ENCODE measurements around the gene PLCB4. TPM values are rescaled to one million over a fixed set of nuclear protein-coding genes. Genes with fewer than 3 reads are reported as not detected.

Gene PLCB4
- total RNA-seq, 4 donors from 2014 or later, result 2.3 to 3.9 (median 3.3) TPM

GRCh38 chr20:9329355-9330101 lies 260.6 kb downstream of the PLCB4 start:
- H3K27ac ChIP-seq, result no peak overlapping the region
- in situ Hi-C loops (cut with MboI; ENCODE audit: low sequenced_read_pairs in 4 of 4), result no loop called here
- ATAC-seq (no peak), DNase-seq (no peak)
- no peaks in the 10 kb centered on the region for H3K9me3 ChIP-seq
- no peaks in the 10 kb centered on the region for H3K36me3 ChIP-seq
- no peaks in the 10 kb centered on the region for H3K4me1 ChIP-seq
- intact Hi-C loops (cut with DNase I; ENCODE audit: low total_unique reads), result no loop called here
- TF ChIP-seq CTCF (IDR thresholded peaks at IDR 0.05 in 4 of 5, conservative IDR thresholded peaks at IDR 0.05 in 1 of 5) (no peak), POLR2A (IDR thresholded peaks at IDR 0.05) (no peak)
- no peak overlapping the region for H3K4me3 ChIP-seq
- no peaks in the 10 kb centered on the region for H3K27me3 ChIP-seq

GRCh38 chr20:9330151-9330550 lies 261.3 kb downstream of the PLCB4 start:
- Histone ChIP-seq H3K27me3 (no peaks in the 10 kb centered on the region), H3K9me3 (no peaks in the 10 kb centered on the region), H3K4me3 (no peak overlapping the region), H3K27ac (no peak overlapping the region), H3K4me1 (no peaks in the 10 kb centered on the region), H3K36me3 (no peaks in the 10 kb centered on the region)
- in situ Hi-C loops (cut with MboI; ENCODE audit: low sequenced_read_pairs in 4 of 4) (no loop called here), intact Hi-C loops (cut with DNase I; ENCODE audit: low total_unique reads) (no loop called here)
- no peak for TF ChIP-seq POLR2A (IDR thresholded peaks at IDR 0.05)
- no peak for TF ChIP-seq CTCF (IDR thresholded peaks at IDR 0.05 in 4 of 5, conservative IDR thresholded peaks at IDR 0.05 in 1 of 5)
- no peak for ATAC-seq
- no peak for DNase-seq

- in situ Hi-C loops (cut with MboI; ENCODE audit: low sequenced_read_pairs in 4 of 4), result no loop called here
- DNase-seq, result no peak
- TF ChIP-seq CTCF (IDR thresholded peaks at IDR 0.05 in 4 of 5, conservative IDR thresholded peaks at IDR 0.05 in 1 of 5) (no peak), POLR2A (IDR thresholded peaks at IDR 0.05) (no peak)
- no peaks in the 10 kb centered on the region for H3K27me3 ChIP-seq
- H3K36me3 ChIP-seq, result no peaks in the 10 kb centered on the region
- no peaks in the 10 kb centered on the region for H3K9me3 ChIP-seq
- no peaks in the 10 kb centered on the region for H3K4me1 ChIP-seq
- ATAC-seq, result no peak
- intact Hi-C loops (cut with DNase I; ENCODE audit: low total_unique reads), result no loop called here
- H3K4me3 ChIP-seq, result no peak overlapping the region
- no peak overlapping the region for H3K27ac ChIP-seq
These were observed 263.0 kb downstream of the PLCB4 start for GRCh38 chr20:9331707-9332435.

GRCh38 chr20:9332791-9333479 lies 264.0 kb downstream of the PLCB4 start:
- intact Hi-C loops (cut with DNase I; ENCODE audit: low total_unique reads) (no loop called here), in situ Hi-C loops (cut with MboI; ENCODE audit: low sequenced_read_pairs in 4 of 4) (no loop called here)
- Histone ChIP-seq H3K4me1 (no peaks in the 10 kb centered on the region), H3K27ac (no peak overlapping the region), H3K9me3 (no peaks in the 10 kb centered on the region), H3K4me3 (no peak overlapping the region), H3K27me3 (no peaks in the 10 kb centered on the region), H3K36me3 (no peaks in the 10 kb centered on the region)
- no peak for DNase-seq
- no peak for TF ChIP-seq CTCF (IDR thresholded peaks at IDR 0.05 in 4 of 5, conservative IDR thresholded peaks at IDR 0.05 in 1 of 5)
- TF ChIP-seq POLR2A (IDR thresholded peaks at IDR 0.05), result no peak
- no peak for ATAC-seq

Measured in gastrocnemius medialis (tissue), 4 donors.